K562 (cell line): ENCODE data around the gene FIBP. TPM values are rescaled to one million over a fixed set of nuclear protein-coding genes. Genes with fewer than 3 reads are reported as not detected.

Experiments
- ATAC-seq: fragments of 200-7000 bp; cut with Tn5 transposase; 3 replicates; pipeline ENCODE4 v1.9.1; 2020; ENCODE audit warnings: moderate library complexity
- BruUV-seq: library from RNA; stranded (reverse); fragments of 400-500 nt; replicated peaks from 2 replicates; lab custom pipeline; 2021; lab: Mats Ljungman, UMichigan
- CTCF ChIA-PET: fragments of 300-600 bp; formaldehyde crosslinking; extraction: SDS; loops from one replicate; lab custom pipeline; 2021; ENCODE audit warnings: low intra/inter-chr PET ratio; lab: Yijun Ruan, JAX
- POLR2A ChIA-PET: fragments of 300-600, 350-650 bp; sonication (Branson Sonifier 250); formaldehyde crosslinking; extraction: SDS; loops from one replicate; lab custom pipeline; 2021; ENCODE audit warnings: antibody characterized with exemption, inconsistent platforms; lab: Yijun Ruan, JAX
- DNase-seq, 4 experiments: peaks; one replicate each; pipeline versions ENCODE4 v3.0.0 to v3.0.0-alpha.2; 2011 to 2018; ENCODE audit warnings: low spot score in 3 of 4, mixed read lengths in 3 of 4; ENCODE audit errors: extremely low read depth in 1 of 4
- FAIRE-seq: peaks from 2 replicates; lab custom pipeline; 2011; peaks lifted over from hg19 to GRCh38; lab: Jason Lieb, UNC
- H2AFZ ChIP-seq: 2 replicates; pipeline ENCODE4 v1.6.0; 2011; ENCODE audit warnings: low read depth, low read length, control low read depth, inconsistent platforms
- H3K27ac ChIP-seq: fragments of 200-600 bp; 3 replicates; pipeline ENCODE4 v1.8.0; 2011; ENCODE audit warnings: low read depth, mild to moderate bottlenecking, control low read depth, inconsistent platforms, low read length, moderate library complexity, mixed read lengths; ENCODE audit errors: extremely low read depth
- H3K27me3 ChIP-seq, 2 experiments: fragments of 300-600 bp in 1 of 2; 2 replicates in 1 of 2; 3 replicates in 1 of 2; pipeline versions ENCODE4 v1.6.0 to v1.8.0; 2011; ENCODE audit warnings: inconsistent platforms in 2 of 2, low read length in 2 of 2, mild to moderate bottlenecking in 1 of 2, mixed read lengths in 1 of 2, moderate library complexity in 1 of 2; ENCODE audit not compliant: control insufficient read depth in 2 of 2, insufficient read depth in 2 of 2
- H3K36me3 ChIP-seq: fragments of 300-600 bp; 3 replicates; pipeline ENCODE4 v1.8.0; 2011; ENCODE audit warnings: mild to moderate bottlenecking, low read length, inconsistent platforms; ENCODE audit not compliant: control insufficient read depth, insufficient read depth
- H3K4me1 ChIP-seq, 2 experiments: fragments of 200-600 bp in 1 of 2; replicated peaks in 1 of 2; 2 replicates in 1 of 2; 3 replicates in 1 of 2; pipeline versions ENCODE4 v1.5.1 to v1.8.0; 2011; ENCODE audit warnings: inconsistent platforms in 2 of 2, low read length in 2 of 2, mild to moderate bottlenecking in 1 of 2, mixed read lengths in 1 of 2, moderate library complexity in 1 of 2; ENCODE audit not compliant: control insufficient read depth in 2 of 2, insufficient read depth in 2 of 2
- H3K4me2 ChIP-seq: 2 replicates; pipeline ENCODE4 v1.6.1; 2011; ENCODE audit warnings: low read length, control low read depth, inconsistent platforms, mixed read lengths; ENCODE audit not compliant: insufficient read depth
- H3K4me3 ChIP-seq: fragments of 200-600 bp; sonication (generic), shearing (Covaris generic); 2 replicates; pipeline ENCODE4 v1.5.1; 2016; ENCODE audit warnings: control low read depth, inconsistent platforms
- H3K79me2 ChIP-seq: fragments of 200-600 bp; 3 replicates; pipeline ENCODE4 v1.8.0; 2011; ENCODE audit warnings: low read length, inconsistent platforms; ENCODE audit not compliant: control insufficient read depth, insufficient read depth
- H3K9ac ChIP-seq, 2 experiments: 2 replicates each; pipeline versions ENCODE4 v1.6.0 to v1.6.1; 2011; ENCODE audit warnings: low read depth in 2 of 2, low read length in 2 of 2, control low read depth in 1 of 2, inconsistent platforms in 1 of 2, mild to moderate bottlenecking in 1 of 2, mixed read lengths in 1 of 2; ENCODE audit not compliant: insufficient read depth in 1 of 2
- H3K9me1 ChIP-seq: one replicate; pipeline ENCODE4 v1.6.0; 2011; ENCODE audit warnings: inconsistent platforms, mild to moderate bottlenecking, low read length, moderate library complexity; ENCODE audit not compliant: control insufficient read depth, insufficient read depth
- H3K9me3 ChIP-seq: replicated peaks from 2 replicates; pipeline ENCODE4 v1.5.1; 2011; ENCODE audit warnings: low read depth, low read length, inconsistent platforms; ENCODE audit not compliant: control insufficient read depth, insufficient read depth
- H4K20me1 ChIP-seq: replicated peaks from 2 replicates; pipeline ENCODE4 v1.6.1; 2011; ENCODE audit warnings: low read length, inconsistent platforms, mixed read lengths; ENCODE audit not compliant: control insufficient read depth, insufficient read depth
- CTCF ChIP-seq, 3 experiments: IDR thresholded peaks in 2 of 3; conservative IDR thresholded peaks in 1 of 3; 2 replicates each; pipeline ENCODE4 v1.5.1; 2011 to 2012; ENCODE audit warnings: low read length in 3 of 3, mild to moderate bottlenecking in 3 of 3, control low read depth in 2 of 3, improper control_type of control experiment in 1 of 3, inconsistent platforms in 1 of 3, low read depth in 1 of 3, mixed read lengths in 1 of 3, moderate library complexity in 1 of 3; ENCODE audit not compliant: insufficient read depth in 2 of 3
- HCFC1 ChIP-seq: IDR thresholded peaks from 2 replicates; pipeline ENCODE4 v1.6.1; 2012; ENCODE audit warnings: low read depth, low read length, improper control_type of control experiment
- IFI16 ChIP-seq: fragments of 250-450 bp; sonication (Bioruptor Pico); IDR thresholded peaks from 2 replicates; pipeline ENCODE4 v2.1.2; 2022; ENCODE audit warnings: mild to moderate bottlenecking, inconsistent platforms
- MYC ChIP-seq, 2 experiments: fragments of 250-450 bp in 1 of 2; sonication (Bioruptor Pico) in 1 of 2; IDR thresholded peaks; 2 replicates each; pipeline versions ENCODE4 v1.5.1 to v1.6.1; 2012 to 2021; ENCODE audit warnings: low read depth in 2 of 2, borderline replicate concordance in 1 of 2, improper control_type of control experiment in 1 of 2, low read length in 1 of 2, mild to moderate bottlenecking in 1 of 2, moderate library complexity in 1 of 2
- OTX1 ChIP-seq: fragments of 450-650 bp; formaldehyde crosslinking; IDR thresholded peaks from 2 replicates; pipeline ENCODE4 v1.4.0; 2022; ENCODE audit warnings: mild to moderate bottlenecking
- ZBTB8A ChIP-seq: fragments of 450-650 bp; IDR thresholded peaks from 2 replicates; pipeline ENCODE4 v1.6.1; 2018; ENCODE audit warnings: mild to moderate bottlenecking, moderate library complexity; ENCODE audit not compliant: partially characterized antibody
- ZFX ChIP-seq: sonication (generic); formaldehyde crosslinking; IDR thresholded peaks from 2 replicates; pipeline ENCODE4 v1.8.0; 2022; ENCODE audit warnings: mild to moderate bottlenecking, missing genetic modification reagents, moderate library complexity
- ZNF133 ChIP-seq: fragments of 250-450 bp; sonication (Bioruptor Pico); IDR thresholded peaks from 2 replicates; pipeline ENCODE4 v1.4.0; 2020; ENCODE audit warnings: mild to moderate bottlenecking
- ZNF592 ChIP-seq: fragments of 450-650 bp; IDR thresholded peaks from 2 replicates; pipeline ENCODE4 v1.6.1; 2017; ENCODE audit warnings: antibody characterized with exemption, mild to moderate bottlenecking
- WGBS: fragments of 100-300 bp; shearing (Covaris generic); methylation state at CpG from one replicate; pipeline ENCODE4 v1.1.6; 2016; ENCODE audit warnings: low coverage, mixed read lengths; ENCODE audit not compliant: insufficient coverage; ENCODE audit errors: missing lambda C conversion rate; 5-methylcytosine and 5-hydroxymethylcytosine counted together
- in situ Hi-C: fragments of 300-500 bp; cut with MboI; formaldehyde crosslinking; loops from 4 replicates; pipeline ENCODE4 v1.15.0; 2018; ENCODE audit warnings: inconsistent platforms, mixed read lengths
- intact Hi-C: fragments of 100-400 bp; cut with micrococcal nuclease; formaldehyde crosslinking; loops from 2 replicates; pipeline ENCODE4 v1.14.2; 2022
- polyA plus RNA-seq, 8 experiments: library from polyadenylated mRNA; depleted of rRNA in 4 of 8; stranded (reverse) in 5 of 8; unstranded in 3 of 8; fragments of >200 nt; fragmentation: Nextera tagmentation in 2 of 8; fragmentation: Illumina TruSeq in 1 of 8; extraction: Ambion mirVana in 2 of 8; extraction: Trizol in 1 of 8; gene quantifications; 2 replicates each; pipeline versions ENCODE4 v1.2.1 to v1.2.3, GENCODE V29; 2011 to 2014; ENCODE audit warnings: inconsistent platforms in 1 of 8, missing spikeins in 1 of 8
- total RNA-seq, 7 experiments: library from RNA; depleted of rRNA in 6 of 7; stranded (reverse); fragments of >200 nt in 6 of 7; fragmentation: Illumina TruSeq in 2 of 7; extraction: Trizol in 2 of 7; gene quantifications; 2 replicates each; pipeline versions ENCODE4 v1.2.1 to v1.2.3, GENCODE V29; 2011 to 2021; ENCODE audit warnings: low replicate concordance in 1 of 7
- TF ChIP-seq, protein P1 (sequence below): sonication (generic); formaldehyde crosslinking; IDR thresholded peaks from 2 replicates; pipeline ENCODE4 v1.8.0; 2023; ENCODE audit warnings: mild to moderate bottlenecking, missing genetic modification reagents

The FIBP gene
- total and polyA plus RNA-seq, 9 of the 15 experiments (the other 6 are each of a cell fraction or from before 2014, with no cell fraction given): 41.2 to 79.2 (median 48.6) TPM

DNA sequence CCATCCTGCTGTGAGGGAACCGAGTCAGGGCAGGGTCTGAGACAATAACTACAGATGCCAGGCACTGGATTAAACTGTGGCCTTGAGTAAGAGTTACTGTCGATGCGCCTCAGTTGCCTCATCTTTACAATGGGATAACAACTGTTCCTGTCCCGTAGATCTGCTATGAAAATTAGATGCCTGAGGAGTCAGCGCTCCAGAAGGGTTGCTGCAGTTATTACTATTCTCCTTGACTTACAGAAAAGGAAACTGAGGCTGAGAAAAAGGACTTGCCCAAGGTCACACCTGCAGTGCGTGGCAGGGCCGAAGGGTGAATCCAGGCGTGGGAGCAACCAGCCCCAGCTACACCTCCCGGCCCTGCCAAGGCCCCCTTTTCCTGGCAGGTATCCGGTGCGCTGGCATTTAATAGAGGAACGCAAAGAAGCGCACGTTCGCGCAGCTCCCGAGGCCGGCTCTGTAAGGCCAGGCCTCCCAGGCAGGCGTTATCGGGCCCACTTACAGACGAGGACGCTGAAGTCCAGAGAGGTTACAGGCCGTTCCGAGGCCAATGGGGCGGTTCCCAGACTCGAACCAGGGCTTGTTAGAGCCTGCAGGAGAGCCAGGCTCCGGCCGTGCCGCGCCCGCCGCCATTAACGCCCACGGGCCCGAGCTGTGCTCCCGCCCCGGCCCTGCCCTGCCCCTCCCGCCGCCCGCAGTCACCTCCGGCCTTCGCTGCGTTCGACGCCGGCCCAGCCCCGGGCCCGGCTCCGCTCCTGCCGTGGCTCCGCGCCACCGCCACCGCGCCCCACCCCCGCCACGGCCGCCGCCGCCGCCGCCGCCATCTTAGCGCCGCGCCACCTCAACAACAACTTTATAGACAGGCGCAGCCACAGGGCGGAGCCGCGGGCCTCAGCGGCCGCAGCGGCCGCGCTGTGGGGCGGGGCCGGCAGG, 30.2 kb upstream of the FIBP start, which contains the start of gene C11orf68:
TSS of gene C11orf68 (minus strand) at position 852 of the 930 bp plus-strand sequence. CDS start at position 821, 31 bp downstream.
- WGBS: 5% methylated on average over 22 of the region's 77 CpGs
- Histone ChIP-seq H4K20me1 (no peaks in the 10 kb centered on the region), H3K4me2 (peak within 1 kb of the TSS; percentile 94), H3K9me1 (no peaks in the 10 kb centered on the region), H3K27me3 (no peaks in the 10 kb centered on the region), H3K4me1 (peaks cover 25 to 59% of the 10 kb centered on the region in 2 experiments), H2AFZ (peak within 1 kb of the TSS; percentile 90), H3K79me2 (peaks cover 31% of the 10 kb centered on the region), H3K4me3 (peak within 1 kb of the TSS; percentile 98), H3K9ac (peak within 1 kb of the TSS; percentile 96 to 99), H3K9me3 (no peaks in the 10 kb centered on the region), H3K27ac (peak within 1 kb of the TSS; percentile 95), H3K36me3 (peaks cover 31% of the 10 kb centered on the region; the same call in 1 of the 3 replicates)
- CTCF ChIA-PET: interaction anchor here (0.7 to 1.5 kb wide), 2 partner anchors 30 to 103 kb away, joined by 3 to 7 read pairs; partner anchors contain the start of gene FIBP
- in situ Hi-C loops (no loop called here), intact Hi-C loops (loop anchor here (1.0 kb wide), 1 partner anchor 43 kb away; the partner anchor contains the start of gene SART1)
- peak; percentile 71 for FAIRE-seq
- BruUV-seq: no TSS peak
- DNase-seq: peak in 1 of 4 experiments; percentile 68
- POLR2A ChIA-PET: interaction anchor here (0.7 to 2.1 kb wide), 11 partner anchors 9 to 247 kb away, joined by 3 to 12 read pairs (median 5); partner anchors contain the start of genes CCDC85B and FOSL1
- ATAC-seq: peak; percentile 69
- TF ChIP-seq OTX1 (CRISPR knock-in tag): no peak
- no peak for TF ChIP-seq ZBTB8A
- TF ChIP-seq ZNF592: 0 out of 2 replicates have a peak, but pooled peaks have one; percentile 20
- TF ChIP-seq ZFX (CRISPR knock-in tag): peak; percentile 84
- TF ChIP-seq ZNF133 (CRISPR knock-in tag): no peak
- no peak for TF ChIP-seq MYC (IDR thresholded peaks at IDR 0.05; ENCODE audit: low read depth, low read length)
- no peak for TF ChIP-seq MYC (CRISPR knock-in tag; IDR thresholded peaks at IDR 0.05; ENCODE audit: borderline replicate concordance, low read depth)
- TF ChIP-seq IFI16: no peak
- TF ChIP-seq CTCF (IDR thresholded peaks at IDR 0.05 in 2 of 3, conservative IDR thresholded peaks at IDR 0.05 in 1 of 3; ENCODE audit: insufficient read depth in 2 of 3, low read depth in 1 of 3, low read length in 3 of 3): 0 out of 6 replicates have a peak, but pooled peaks of 1 of the 3 experiments have one; percentile 2
- TF ChIP-seq HCFC1: peak; percentile 12
- TF ChIP-seq, protein P1, sequence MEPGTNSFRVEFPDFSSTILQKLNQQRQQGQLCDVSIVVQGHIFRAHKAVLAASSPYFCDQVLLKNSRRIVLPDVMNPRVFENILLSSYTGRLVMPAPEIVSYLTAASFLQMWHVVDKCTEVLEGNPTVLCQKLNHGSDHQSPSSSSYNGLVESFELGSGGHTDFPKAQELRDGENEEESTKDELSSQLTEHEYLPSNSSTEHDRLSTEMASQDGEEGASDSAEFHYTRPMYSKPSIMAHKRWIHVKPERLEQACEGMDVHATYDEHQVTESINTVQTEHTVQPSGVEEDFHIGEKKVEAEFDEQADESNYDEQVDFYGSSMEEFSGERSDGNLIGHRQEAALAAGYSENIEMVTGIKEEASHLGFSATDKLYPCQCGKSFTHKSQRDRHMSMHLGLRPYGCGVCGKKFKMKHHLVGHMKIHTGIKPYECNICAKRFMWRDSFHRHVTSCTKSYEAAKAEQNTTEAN (CRISPR knock-in tag): no peak
